Activated CD8-positive, alpha-beta memory T cell treated with anti-CD3 and anti-CD28 coated beads, Interleukin-2, amount 50 U/mL, for 4 hours (primary cell): ENCODE measurements around the gene LAMA5.

Experiments used
- DNase-seq: peaks from one replicate; pipeline ENCODE4 v3.0.0-alpha.2; 2020

The LAMA5 gene

DNA sequence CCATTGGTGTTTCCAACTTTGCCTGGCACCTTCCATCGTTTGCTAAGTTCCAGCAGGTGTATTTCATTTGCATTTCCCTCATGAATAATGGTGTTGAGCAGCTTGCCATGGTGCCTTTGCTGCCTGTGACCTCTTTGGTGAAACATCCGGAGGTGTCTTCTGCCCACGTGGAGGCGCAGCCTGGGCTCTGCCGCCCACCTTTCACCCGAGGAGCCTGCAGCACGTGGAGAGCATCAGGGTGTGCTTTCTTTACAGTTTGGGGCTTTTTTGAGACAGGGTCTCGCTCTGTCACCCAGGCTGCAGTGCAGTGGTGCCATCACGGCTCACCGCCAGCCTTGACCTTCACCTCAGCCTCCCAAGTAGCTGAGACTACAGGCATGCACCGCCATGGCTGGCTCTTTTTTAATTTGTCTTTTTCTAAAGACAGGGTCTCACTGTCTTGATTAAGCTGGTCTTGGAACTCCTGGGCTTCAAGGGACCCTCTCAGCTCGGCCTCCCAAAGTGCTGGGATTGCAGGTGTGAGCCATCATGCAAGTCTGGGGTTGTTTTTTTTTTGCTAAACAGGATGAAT is 67.4 kb downstream of the LAMA5 start:
- no peak for DNase-seq

GRCh38 chr20:62298577-62299249 is 68.4 kb downstream of the LAMA5 start:
- DNase-seq = no peak

GRCh38 chr20:62297449-62298227 is 69.5 kb downstream of the LAMA5 start:
- DNase-seq = no peak

- DNase-seq = no peak
These were observed 70.2 kb downstream of the LAMA5 start for GRCh38 chr20:62296724-62297448.

- no peak for DNase-seq
These were observed 72.6 kb downstream of the LAMA5 start for GRCh38 chr20:62294516-62294915.

DNA sequence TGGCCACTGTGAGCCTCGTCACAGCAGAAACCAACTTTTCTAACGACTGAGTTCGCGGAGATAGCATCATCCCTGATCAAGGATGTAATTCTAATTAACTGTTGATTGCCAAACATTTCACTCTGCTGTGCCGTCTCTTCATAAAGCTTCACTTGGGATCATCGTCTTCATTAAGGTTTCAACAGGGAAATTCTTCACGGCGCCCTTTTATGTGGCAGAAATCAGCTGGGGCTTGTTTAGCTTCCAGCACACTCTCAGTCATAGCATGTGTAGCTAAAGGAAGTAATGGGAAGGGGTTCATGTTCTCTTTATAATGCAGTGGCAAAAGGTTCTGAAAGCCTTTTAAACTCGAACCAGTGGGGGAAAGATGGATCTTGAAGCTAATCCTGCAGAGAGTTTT is 73.2 kb downstream of the LAMA5 start:
- no peak for DNase-seq

DNA sequence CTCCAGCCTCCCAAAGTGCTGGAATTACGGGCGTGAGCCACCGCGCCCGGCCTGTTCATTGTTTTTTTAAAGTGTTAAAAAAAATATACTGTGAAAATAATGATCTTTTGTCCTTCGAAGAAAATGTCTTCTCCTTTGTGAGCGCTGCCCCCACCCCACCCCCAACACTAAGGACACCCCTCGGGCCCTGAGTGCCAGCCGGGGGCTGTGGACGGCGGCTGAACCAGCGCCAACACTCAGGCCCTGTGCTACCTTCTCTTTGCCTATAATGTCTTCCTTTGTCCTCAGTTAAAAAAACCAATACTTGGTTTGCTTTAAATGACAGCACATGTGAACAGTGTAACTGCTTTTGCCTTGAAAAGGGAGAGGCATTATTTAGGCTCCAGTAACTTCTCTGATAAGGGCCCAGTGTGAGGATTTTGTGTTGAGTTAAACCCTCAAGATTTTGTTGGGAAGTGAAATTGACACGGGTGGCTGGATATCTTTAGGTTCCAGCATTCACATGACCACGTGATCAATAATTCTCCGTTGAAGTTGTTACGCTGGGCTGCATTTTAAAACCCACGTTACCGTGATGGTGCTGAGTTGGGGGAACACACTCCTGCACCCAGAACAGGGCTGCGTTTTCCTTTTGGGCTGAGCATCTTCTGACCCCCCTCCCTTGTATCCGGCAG is 73.9 kb downstream of the LAMA5 start:
- no peak for DNase-seq

DNA sequence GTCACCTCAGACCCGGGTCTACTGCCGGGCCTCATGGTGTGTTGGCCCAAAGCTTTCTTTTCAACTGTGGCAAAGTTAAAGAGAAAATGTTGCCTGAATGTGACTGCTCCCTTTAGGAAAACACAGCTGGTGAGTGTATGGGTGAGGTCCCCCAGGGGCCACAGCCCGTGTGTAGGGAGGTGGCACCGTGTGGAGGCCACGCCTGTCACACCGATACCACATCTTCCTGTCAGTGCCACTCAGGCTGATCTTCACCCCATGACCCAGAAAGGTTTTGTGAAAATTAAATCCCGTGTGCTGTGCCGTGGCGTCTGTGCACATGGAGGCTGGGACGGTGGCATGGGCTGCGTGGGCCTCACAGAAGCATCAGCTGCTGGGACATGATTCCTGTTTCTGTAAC is 75.0 kb downstream of the LAMA5 start:
- DNase-seq = no peak

DNA sequence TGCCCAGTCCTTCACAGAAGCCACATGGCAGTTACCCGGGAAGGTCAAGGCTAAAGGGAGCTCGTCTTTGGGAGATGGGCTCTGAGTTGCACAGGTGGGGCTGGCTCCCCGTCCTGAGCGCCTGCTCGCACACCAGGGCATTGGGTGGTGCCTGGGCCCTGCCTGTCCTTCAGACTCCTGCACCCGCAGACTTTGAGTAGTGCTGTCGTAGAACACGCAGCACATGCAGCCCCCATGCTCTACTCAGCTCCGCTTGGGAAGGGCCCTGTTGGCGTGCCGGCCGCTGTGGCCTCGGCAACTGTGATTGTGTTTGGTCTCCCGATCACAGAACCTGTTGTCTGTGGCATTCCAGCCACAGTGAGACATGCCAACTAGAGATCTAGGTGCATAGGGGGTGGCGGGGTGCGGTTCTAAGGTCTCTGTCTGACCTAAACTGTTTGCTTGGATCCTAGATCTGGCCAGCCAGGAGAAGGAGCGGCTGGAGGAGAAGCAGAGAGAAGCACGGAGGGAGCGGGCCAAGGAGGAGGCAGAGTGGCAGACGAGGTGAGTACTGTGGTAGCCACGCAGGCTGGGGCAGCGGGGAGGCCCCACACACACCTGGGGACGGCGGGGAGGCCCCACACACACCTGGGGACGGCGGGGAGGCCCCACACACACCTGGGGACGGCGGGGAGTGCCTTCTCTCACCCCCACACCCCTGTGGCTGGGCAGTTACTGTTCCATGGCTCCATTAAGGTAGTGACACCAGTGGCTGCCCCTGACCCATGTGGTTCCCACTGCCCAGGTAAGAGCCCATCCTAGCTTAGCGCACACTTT is 75.7 kb downstream of the LAMA5 start:
- DNase-seq = no peak

- no peak for DNase-seq
These were observed 77.2 kb downstream of the LAMA5 start for GRCh38 chr20:62289898-62290297.

- DNase-seq = no peak
These were observed 78.0 kb downstream of the LAMA5 start for GRCh38 chr20:62289131-62289530.

- DNase-seq = no peak
These were observed 78.5 kb downstream of the LAMA5 start for GRCh38 chr20:62288535-62289105.

DNA sequence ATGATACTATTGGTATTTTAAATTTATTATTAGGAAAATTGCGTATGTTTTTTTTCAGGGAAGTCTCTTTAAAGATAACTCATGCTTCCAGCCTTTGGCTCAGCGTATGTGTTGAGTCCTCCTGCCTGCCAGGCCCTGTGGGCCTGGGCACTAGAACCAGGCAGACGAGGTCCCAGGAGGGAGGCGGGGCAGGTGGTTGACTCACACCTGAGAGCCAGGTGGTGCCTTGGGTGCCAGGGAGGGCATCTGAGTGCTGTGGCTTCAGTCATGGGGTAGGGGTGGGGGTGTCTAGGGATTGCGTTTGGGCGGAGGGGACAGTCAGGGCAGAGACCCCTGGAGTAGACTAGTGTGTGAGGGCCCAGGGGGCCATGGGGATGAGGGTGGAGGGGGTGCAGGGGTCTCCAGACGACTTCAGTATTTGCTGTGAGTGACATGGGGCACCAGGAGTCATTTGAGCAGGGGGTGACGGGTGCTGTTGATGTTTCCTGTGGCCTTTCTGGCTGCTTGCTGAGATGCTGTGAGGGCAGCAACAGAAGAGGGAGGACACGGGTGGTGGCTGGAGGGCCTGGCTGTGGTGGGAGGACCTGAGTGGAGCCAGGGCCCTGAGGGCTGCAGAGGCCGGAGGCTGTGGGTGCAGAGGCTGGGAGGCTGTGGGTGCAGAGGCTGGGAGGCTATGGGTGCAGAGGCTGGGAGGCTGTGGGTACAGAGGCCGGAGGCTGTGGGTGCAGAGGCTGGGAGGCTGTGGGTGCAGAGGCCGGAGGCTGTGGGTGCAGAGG is 79.2 kb downstream of the LAMA5 start:
- no peak for DNase-seq

GRCh38 chr20:62287129-62287528 is 80.0 kb downstream of the LAMA5 start:
- DNase-seq = no peak

DNA sequence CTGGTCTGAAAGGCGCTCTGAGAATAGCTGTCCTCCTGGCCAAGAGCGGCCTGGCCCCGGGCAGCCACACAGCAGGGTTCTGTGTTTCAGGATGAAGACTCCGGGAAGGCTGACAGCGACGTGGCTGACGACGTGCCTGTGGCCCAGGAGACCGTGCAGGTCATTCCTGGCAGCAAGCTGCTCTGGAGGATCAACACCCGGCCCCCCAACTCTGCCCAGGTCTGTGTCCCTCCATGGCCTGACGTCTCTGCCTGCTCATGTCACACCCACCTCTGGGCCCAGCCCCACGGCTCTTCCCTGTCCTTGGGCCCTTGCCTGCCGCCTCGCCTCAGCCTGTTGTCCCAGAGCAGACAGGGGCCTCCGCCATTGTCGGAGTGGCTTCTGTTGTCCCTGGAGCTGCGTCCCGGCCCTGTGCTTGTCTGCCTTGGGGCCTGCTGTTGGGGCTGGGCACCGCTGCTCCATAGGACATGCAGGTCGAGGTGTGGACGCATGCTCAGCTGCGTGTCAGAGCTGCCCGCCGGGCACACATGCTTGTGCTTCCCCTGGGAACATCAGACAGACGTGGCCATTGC is 80.5 kb downstream of the LAMA5 start:
- no peak for DNase-seq

GRCh38 chr20:62285722-62286121 is 81.4 kb downstream of the LAMA5 start:
- DNase-seq = no peak

DNA sequence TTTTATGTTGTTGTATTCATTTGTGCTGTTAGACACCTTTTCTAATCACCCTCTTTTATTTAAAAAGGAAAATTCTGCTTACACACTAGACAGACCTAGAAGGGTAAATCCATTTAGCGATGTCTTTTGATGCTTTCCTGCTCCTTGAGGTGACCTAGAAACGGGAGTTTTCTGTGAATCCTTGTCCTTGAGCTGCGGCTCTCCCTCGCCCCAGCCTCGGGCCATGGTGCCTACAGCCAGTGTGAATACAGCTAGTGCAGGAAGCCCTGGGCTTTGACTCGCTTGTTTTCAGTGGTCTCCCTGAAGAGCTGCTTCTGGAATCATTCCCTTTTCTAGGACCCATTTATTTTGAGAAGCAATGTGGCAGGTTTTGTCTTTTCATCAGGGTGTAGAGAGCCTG is 82.0 kb downstream of the LAMA5 start:
- DNase-seq = no peak

- DNase-seq = no peak
These were observed 82.7 kb downstream of the LAMA5 start for GRCh38 chr20:62284448-62284847.

DNA sequence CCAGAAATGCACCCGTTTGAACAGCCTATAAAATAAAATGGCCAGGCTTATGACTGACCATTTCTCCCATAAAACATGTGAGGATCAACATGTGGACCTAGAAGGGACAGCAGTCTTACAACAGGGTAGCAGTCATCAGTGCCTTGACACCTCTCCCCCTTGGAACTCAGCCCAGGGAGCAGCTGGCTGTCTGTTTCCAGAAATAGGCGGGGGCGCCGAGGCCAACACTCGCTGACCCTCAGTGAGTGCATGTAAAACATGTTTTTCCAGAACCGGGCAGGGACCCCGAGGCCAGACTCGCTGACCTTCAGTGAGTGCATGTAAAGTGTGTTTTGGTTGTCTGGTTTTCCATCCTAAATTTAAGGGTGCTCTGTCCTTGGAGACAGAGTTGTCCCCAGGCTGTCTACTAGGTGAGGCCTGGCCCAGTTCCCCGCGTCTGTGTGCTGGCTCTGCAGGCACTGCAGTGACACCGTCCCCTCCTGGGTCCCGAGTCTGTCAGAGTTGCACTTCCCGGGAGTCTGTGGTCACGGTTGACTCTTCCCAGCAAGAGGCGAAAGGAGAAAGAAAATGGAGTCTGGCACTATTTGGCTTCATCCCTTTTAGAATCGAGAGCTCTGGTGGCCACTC is 84.1 kb downstream of the LAMA5 start:
- no peak for DNase-seq

DNA sequence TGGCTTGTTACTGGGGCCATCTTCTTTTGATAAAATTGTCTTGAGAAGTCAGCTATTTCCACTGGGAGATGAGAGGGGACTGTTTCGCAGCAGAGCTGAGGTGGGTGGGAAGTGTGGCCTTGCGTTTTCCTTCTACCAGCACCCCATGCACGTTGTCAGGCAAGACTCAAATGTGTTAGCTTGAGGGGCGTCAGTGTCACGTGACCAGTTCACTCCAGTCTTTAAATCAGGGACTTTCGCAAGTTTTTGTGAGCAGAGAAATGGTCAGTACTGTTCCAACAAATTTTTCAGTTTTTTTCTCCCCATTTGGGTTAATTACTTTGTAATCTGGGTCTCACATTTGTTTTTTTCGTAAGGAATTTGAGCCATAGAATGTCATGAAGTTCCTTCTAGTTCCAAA is 85.0 kb downstream of the LAMA5 start:
- no peak for DNase-seq
